GM12864 (cell line): ENCODE results near the gene ERI2.

Experiments used
- DNase-seq: peaks from one replicate; pipeline ENCODE4 v3.0.0-alpha.2; 2011; ENCODE audit warnings: low read depth
- H3K4me3 ChIP-seq: 2 replicates; pipeline ENCODE4 v1.5.1; 2011; ENCODE audit warnings: mild to moderate bottlenecking, low read depth, low read length, control low read depth
- TF ChIP-seq, protein P1 (sequence below): IDR thresholded peaks from 2 replicates; pipeline ENCODE4 v1.5.1; 2011; ENCODE audit warnings: low read depth, mild to moderate bottlenecking, moderate library complexity, low read length, control low read depth, inconsistent platforms; ENCODE audit errors: missing control alignments

The ERI2 gene

DNA sequence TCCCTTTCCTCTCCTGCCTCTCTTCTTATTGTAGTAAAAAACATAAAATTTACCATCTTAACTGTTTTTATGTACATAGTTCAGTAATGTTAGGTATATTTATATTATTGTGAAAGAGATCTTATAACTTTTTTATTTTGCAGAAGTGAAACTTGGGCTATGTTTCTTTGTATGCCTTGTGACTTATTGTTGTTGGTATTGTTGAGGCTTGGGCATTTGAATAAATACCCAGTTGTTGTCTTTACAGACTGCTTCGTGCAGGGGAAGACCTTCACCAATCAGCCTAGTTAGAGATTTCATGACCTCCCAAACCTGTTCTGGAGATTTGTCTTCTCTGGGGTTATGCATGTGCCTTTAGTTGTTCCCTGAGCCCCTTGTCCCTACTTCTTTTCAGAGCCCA, 32.0 kb upstream of the ERI2 start:
- no peak overlapping the region for H3K4me3 ChIP-seq
- TF ChIP-seq, protein P1, sequence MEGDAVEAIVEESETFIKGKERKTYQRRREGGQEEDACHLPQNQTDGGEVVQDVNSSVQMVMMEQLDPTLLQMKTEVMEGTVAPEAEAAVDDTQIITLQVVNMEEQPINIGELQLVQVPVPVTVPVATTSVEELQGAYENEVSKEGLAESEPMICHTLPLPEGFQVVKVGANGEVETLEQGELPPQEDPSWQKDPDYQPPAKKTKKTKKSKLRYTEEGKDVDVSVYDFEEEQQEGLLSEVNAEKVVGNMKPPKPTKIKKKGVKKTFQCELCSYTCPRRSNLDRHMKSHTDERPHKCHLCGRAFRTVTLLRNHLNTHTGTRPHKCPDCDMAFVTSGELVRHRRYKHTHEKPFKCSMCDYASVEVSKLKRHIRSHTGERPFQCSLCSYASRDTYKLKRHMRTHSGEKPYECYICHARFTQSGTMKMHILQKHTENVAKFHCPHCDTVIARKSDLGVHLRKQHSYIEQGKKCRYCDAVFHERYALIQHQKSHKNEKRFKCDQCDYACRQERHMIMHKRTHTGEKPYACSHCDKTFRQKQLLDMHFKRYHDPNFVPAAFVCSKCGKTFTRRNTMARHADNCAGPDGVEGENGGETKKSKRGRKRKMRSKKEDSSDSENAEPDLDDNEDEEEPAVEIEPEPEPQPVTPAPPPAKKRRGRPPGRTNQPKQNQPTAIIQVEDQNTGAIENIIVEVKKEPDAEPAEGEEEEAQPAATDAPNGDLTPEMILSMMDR, result no peak
- DNase-seq, result no peak

DNA sequence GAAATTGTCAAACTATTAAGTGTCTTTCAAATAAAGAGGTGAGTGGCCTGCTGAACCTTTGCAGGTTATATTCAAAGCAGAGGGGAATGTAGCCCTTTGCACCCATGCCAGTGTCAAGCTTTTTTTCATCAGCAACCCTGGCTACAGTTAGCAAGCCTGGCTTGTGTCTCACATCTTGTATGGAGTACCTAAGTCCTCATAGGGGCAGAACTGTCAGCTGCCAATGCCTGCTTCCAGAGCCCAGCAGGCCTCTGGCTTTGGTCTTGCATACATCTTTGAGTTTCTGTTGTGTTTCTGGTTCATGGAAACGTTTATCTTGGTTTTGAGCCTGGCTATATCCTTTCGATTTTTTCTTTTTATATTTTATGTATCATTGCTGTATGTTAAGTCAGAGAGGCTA, 26.8 kb upstream of the ERI2 start:
- TF ChIP-seq, protein P1, result no peak
- H3K4me3 ChIP-seq, result no peak overlapping the region
- no peak for DNase-seq

DNA sequence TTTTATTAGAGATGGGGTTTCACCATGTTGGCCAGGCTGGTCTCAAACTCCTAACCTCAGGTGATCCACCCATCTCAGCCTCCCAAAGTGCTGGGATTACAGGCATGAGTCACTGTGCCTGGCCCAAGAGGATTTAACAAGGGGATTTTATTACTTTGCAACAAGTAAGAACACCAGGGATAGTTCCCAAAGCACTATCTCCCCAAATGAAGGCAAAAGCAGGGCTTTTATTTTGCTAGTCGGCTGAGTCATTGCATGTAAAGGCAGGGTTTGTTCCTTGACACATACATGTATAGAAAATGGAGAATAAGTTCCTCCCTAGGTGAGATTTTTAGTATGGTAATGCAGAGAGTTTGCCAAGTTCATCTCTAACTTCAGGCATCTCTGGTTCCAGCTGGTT, 24.1 kb upstream of the ERI2 start:
- TF ChIP-seq, protein P1, result no peak
- H3K4me3 ChIP-seq, result no peak overlapping the region
- no peak for DNase-seq

DNA sequence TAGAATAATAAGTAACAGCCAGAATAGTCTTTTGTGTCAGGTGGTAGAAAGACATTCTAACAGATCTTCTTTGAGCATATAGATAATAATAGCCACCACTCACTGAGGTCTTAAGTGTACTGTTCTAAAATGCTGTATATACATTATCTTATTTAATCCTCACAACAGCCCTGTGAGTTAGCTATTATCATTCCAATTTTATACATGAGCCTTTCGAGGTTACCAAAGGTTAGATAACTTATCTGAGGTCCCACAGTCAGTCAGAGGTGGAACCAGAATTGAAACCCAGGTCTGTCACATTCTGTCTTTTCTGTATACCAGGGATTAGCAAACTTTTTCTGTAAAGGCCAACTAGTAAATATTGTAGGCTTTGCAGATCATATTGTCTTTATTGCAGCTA, 23.3 kb upstream of the ERI2 start:
- H3K4me3 ChIP-seq, result no peak overlapping the region
- TF ChIP-seq, protein P1, result no peak
- DNase-seq, result no peak

DNA sequence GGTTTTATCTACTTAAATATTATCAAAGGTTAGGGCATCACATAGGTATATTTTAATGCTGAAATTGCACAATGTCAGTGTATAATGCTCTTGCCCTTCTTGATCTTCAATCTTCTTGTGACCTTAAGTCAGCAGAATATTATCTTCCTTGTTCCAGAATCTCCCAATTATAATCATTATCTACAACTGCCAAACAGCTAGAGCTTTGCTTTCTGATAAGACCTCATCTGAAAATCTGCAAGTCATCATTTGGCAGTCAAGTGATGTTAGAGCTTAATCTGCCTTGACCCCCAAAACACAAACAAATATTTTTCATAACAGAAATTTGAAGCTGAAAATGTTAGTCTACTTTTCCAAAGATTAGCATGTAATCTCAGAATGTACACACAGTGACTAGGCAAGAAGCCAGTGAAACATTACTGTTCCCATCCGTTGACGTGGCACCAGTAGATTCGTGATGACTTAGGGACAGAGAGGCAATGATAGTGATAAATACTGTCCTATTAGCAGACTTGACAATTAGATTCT, 19.8 kb upstream of the ERI2 start:
- TF ChIP-seq, protein P1, result no peak
- no peak for DNase-seq
- H3K4me3 ChIP-seq, result no peak overlapping the region

DNA sequence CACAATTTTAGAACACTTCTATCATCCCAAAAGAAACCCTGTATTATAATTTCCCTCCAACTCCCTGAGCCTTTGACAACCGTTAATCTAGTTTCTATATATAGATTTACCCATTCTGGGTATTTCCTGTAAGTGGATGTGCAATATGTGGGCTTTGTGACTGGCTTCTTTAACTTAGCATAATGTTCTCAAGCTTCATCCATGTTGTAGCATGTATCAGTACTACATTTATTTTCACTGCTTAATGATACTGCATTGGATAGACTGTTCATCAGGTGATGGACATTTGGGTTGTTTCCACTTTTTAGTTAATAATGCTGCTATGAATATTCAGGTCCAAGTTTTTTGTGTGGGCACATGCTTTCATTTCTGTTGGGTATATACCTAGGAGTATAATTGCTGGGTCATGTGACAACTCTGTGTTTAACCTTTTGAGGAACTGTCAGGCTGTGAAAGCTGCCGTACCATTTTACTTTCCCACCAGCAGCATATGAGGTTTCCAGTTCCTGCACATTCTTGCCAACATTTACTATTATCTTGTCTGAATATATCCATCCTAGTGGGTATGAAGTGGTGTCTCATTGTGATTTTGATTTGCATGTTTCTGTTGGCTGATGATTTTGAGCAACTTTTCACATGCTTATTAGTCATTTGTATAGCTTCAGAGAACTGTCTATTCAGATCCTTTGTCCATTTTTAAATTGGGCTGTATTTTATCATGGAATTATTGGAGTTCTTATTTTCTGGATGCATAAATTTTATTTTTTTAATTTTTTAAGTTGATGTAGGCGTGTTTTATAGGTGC, 16.5 kb upstream of the ERI2 start:
- DNase-seq, result no peak
- TF ChIP-seq, protein P1, result no peak
- no peak overlapping the region for H3K4me3 ChIP-seq

DNA sequence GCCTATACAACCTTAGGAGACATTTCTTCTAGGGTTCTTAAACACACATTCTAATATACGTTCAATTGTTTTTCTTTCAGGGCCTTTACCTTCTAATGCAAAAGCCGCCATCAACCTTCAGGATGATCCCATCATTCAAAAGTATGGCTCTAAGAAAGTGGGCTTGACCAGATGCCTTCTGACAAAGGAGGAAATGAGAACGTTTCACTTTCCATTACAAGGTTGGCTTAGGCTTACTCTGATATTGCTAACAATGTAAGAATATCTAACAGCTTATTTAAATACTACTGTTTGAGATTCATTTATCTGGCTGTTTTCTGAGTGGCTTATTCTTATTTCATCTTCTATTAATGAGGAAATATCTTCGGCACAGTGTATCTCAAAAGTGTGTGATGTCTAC, 15.4 kb upstream of the ERI2 start:
- TF ChIP-seq, protein P1, result no peak
- H3K4me3 ChIP-seq, result no peak overlapping the region
- no peak for DNase-seq
